T-helper 17 cell (primary cell): ENCODE data around the gene KLF7. TPM values are rescaled to one million over a fixed set of nuclear protein-coding genes. Genes with fewer than 3 reads are reported as not detected.
A peak's percentile ranks its signal among the peaks of the same experiment; 100 is the strongest.

Experiments
- ATAC-seq: fragments of 150-1000 bp; cut with Tn5 transposase; 2 replicates; pipeline ENCODE4 v1.10.0; 2021; ENCODE audit warnings: mild to moderate bottlenecking, moderate library complexity
- DNase-seq, 3 donors: peaks; one replicate each; pipeline versions ENCODE4 v3.0.0 to v3.0.0-alpha.2; 2020 to 2021
- H3K9me3 ChIP-seq: one replicate; pipeline ENCODE4 v1.7.0; 2013; ENCODE audit warnings: low read length, mild to moderate bottlenecking; ENCODE audit not compliant: control insufficient read depth, poor library complexity, severe bottlenecking
- H3K27ac Mint-ChIP-seq: one replicate; pipeline ENCODE4 v1.8.0; 2022; ENCODE audit warnings: mild to moderate bottlenecking, moderate library complexity, mixed read lengths
- H3K27me3 Mint-ChIP-seq: one replicate; pipeline ENCODE4 v1.8.0; 2022; ENCODE audit warnings: mixed read lengths
- H3K36me3 Mint-ChIP-seq: one replicate; pipeline ENCODE4 v1.8.0; 2022; ENCODE audit warnings: low read depth, mixed read lengths
- H3K4me1 Mint-ChIP-seq: one replicate; pipeline ENCODE4 v1.8.0; 2022; ENCODE audit warnings: mild to moderate bottlenecking, mixed read lengths
- H3K4me3 Mint-ChIP-seq: one replicate; pipeline ENCODE4 v1.8.0; 2022; ENCODE audit warnings: mild to moderate bottlenecking, moderate library complexity, mixed read lengths
- total RNA-seq, 4 donors: library from RNA in 2 of 4; stranded (reverse) in 2 of 4; gene quantifications; one replicate each; pipeline ENCODE4 v1.2.3 and lab custom pipeline; 2022 to 2026

The KLF7 gene
- total RNA-seq, 2 donors from 2014 or later = 38.1 to 53.3 TPM

DNA sequence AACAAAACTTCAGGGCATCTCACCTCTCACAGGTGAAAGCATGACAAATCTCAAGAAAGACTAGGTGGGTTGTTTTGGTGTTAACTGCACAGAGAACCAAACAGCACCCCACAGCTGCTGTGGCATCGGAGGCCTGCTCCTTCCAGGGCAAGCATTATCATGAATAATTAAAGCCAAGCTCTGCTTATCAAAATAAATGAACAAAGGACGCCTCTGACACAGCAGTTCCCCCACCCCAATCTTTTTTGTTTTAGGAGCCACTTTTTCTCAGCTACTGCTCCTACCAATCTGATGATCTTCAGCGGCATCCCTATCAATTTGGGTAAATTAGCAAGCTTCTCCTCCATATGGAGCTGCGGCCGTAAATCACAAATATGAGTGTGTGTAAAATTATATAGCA lies 58.6 kb downstream of the KLF7 start:
- DNase-seq (no peak), ATAC-seq (no peak)
- H3K9me3 ChIP-seq = no peaks in the 10 kb centered on the region
- H3K4me1 Mint-ChIP-seq = peaks cover 4% of the 10 kb centered on the region
- no peak overlapping the region for H3K27ac Mint-ChIP-seq
- peaks cover 2% of the 10 kb centered on the region for H3K36me3 Mint-ChIP-seq
- H3K27me3 Mint-ChIP-seq = no peaks in the 10 kb centered on the region
- H3K4me3 Mint-ChIP-seq = no peak overlapping the region

DNA sequence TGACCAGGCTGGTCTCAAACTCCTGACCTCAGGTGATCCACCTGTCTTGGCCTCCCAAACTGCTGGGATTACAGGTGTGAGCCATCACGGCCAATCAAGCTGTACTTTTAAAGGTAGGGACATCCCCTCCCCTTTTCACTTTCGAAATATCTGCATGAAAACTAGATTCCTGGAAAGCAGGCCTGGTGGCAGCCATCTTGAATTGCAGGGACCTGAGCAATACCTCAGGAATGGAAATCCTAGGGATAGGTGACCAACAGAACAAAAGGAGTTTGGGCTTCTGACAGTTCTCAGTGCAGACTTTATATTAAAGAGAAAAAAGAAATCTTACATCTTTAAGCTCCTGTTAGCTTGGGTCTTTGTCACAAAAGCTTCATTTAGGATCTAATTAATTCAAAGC lies 62.6 kb downstream of the KLF7 start:
- Mint-ChIP-seq H3K4me1 (peaks cover 13% of the 10 kb centered on the region), H3K27me3 (no peaks in the 10 kb centered on the region)

DNA sequence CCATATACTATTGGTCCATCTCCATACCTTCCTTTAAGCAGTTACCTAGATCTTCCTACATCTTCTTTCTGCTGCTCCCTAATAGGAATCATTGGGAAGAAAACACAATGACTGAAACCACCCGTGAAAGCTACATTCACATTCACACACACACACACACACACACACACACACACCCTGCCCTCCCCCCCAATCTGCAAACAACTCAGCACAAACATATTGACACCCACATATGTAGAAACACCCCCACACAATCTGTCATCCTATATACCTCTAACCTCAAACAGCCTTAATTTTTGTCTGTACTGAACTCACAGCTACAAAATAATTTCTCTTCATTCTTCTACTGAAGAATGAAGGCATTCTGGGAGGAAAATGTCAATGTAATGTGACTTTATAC lies 63.8 kb downstream of the KLF7 start:
- Mint-ChIP-seq H3K27ac (no peak overlapping the region), H3K36me3 (no peaks in the 10 kb centered on the region), H3K27me3 (no peaks in the 10 kb centered on the region), H3K4me1 (peaks cover 13% of the 10 kb centered on the region), H3K4me3 (no peak overlapping the region)
- H3K9me3 ChIP-seq = no peaks in the 10 kb centered on the region
- ATAC-seq (no peak), DNase-seq (no peak)

More for the DNA sequence above, 62.6 kb downstream of the KLF7 start:
- peaks cover 2% of the 10 kb centered on the region for H3K36me3 Mint-ChIP-seq
- H3K27ac Mint-ChIP-seq = no peak overlapping the region
- H3K4me3 Mint-ChIP-seq = no peak overlapping the region
- no peak for DNase-seq
- no peak for ATAC-seq
- no peaks in the 10 kb centered on the region for H3K9me3 ChIP-seq

DNA sequence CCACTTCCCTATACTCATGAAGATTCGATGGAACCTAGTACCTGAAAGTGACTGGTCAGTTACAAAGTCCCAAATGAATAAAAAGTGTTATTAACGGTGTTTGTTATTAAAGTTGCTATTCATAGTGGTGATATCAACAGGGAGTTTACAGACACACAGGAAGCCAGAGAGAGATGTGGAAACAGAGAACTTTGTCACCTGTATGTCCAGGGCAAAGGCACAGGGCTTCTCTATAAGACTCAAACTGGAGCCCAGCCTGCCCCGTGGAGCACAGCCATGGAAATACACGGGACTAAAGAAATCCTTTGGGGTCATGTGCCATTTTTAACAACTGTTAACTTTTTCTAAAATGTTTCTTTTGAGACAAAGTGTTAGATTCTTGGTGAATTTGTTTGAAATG lies 68.5 kb downstream of the KLF7 start:
- H3K27ac Mint-ChIP-seq = no peak overlapping the region
- H3K9me3 ChIP-seq = no peaks in the 10 kb centered on the region
- H3K27me3 Mint-ChIP-seq = no peaks in the 10 kb centered on the region
- H3K4me3 Mint-ChIP-seq = no peak overlapping the region
- peaks cover 13% of the 10 kb centered on the region for H3K4me1 Mint-ChIP-seq
- DNase-seq = no peak
- no peak for ATAC-seq
- H3K36me3 Mint-ChIP-seq = peaks cover 2% of the 10 kb centered on the region

DNA sequence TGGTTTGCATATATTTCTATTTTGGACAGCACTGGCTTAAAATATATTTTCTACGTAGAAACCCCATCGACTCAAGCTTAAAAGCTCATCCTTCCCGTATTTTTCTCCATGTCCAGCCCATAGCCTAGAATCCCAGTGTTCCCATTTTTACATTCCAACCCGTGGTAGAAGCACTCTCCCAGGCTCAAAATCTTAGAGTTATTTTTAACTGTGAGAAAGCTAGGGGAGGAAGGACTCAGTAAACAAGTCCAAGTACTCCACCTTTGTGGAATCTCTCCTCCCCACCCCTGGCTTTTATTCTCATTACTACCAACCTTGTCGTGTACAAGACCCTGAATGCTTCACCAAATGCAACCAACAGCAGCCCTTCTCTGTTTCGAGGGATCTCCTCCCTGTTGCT lies 69.8 kb downstream of the KLF7 start:
- Mint-ChIP-seq H3K27ac (no peak overlapping the region), H3K4me1 (peaks cover 15% of the 10 kb centered on the region), H3K27me3 (no peaks in the 10 kb centered on the region), H3K36me3 (peaks cover 2% of the 10 kb centered on the region), H3K4me3 (no peak overlapping the region)
- no peaks in the 10 kb centered on the region for H3K9me3 ChIP-seq
- DNase-seq (no peak), ATAC-seq (no peak)

DNA sequence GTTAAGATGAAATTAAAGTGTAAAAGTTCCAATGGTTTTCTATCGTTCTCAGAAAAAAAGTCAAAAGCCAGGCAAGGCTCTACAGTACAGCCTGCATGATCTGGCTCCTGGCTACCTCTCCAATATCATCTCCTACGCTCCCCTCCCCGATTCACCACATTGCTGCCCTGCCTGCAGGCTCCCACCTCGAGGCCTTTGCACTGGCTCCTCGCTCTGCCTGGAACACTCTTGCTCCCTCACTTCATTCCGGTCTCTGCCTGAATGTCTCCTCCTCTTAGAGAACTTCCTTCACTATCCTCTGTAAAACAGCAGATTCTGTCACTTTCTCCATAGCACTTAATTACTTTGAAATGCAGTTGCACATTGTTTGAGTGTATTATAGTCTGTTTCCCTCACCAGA lies 72.5 kb downstream of the KLF7 start:
- H3K4me1 Mint-ChIP-seq = peaks cover 17% of the 10 kb centered on the region
- no peaks in the 10 kb centered on the region for H3K9me3 ChIP-seq
- H3K36me3 Mint-ChIP-seq = peaks cover 2% of the 10 kb centered on the region
- H3K4me3 Mint-ChIP-seq = no peak overlapping the region
- DNase-seq (no peak), ATAC-seq (no peak)
- H3K27ac Mint-ChIP-seq = no peak overlapping the region
- H3K27me3 Mint-ChIP-seq = no peaks in the 10 kb centered on the region

DNA sequence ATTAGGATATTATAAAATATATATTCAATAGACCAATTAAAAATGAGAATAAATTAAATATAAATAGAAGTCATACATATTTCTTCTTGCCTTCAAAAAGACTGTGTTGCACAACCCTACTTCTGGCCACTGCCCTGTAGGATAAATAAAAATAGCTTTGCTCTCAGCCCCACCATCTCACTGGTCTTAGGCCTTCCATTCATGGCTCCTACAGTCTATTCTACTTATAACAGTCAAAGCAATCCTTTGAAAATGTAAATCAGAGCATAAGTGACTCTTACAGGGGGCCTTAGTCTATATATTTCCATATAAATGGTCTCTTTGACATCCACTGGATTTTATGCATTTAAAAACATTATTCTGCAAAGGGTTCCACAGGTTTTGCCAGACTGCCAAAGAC lies 72.9 kb downstream of the KLF7 start:
- Mint-ChIP-seq H3K4me1 (peaks cover 18% of the 10 kb centered on the region), H3K27me3 (no peaks in the 10 kb centered on the region), H3K4me3 (no peak overlapping the region), H3K36me3 (peaks cover 2% of the 10 kb centered on the region), H3K27ac (no peak overlapping the region)
- DNase-seq (no peak), ATAC-seq (no peak)
- H3K9me3 ChIP-seq = no peaks in the 10 kb centered on the region

DNA sequence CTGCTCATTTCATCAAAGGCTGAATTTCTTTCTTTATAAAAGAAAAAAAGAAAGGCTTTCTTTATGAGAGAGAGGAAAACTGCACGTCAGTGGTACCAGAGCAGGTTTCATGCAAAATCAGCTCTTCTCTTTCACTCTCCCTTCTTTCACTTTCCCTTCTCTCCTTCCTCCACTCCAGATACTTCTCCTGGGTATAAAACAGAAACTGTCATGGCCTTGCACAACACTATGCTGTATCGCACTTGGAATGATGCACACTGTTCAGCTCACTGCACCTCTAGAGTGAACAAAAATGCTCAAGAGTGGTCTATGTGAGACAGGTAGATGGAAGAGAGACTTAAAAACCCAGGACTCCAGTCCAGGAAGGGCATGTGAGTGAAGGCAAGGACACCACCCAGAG lies 73.8 kb downstream of the KLF7 start:
- H3K4me3 Mint-ChIP-seq = no peak overlapping the region
- no peaks in the 10 kb centered on the region for H3K9me3 ChIP-seq
- DNase-seq (no peak), ATAC-seq (no peak)
- H3K4me1 Mint-ChIP-seq = peaks cover 20% of the 10 kb centered on the region
- H3K36me3 Mint-ChIP-seq = peaks cover 3% of the 10 kb centered on the region
- no peaks in the 10 kb centered on the region for H3K27me3 Mint-ChIP-seq
- H3K27ac Mint-ChIP-seq = no peak overlapping the region

DNA sequence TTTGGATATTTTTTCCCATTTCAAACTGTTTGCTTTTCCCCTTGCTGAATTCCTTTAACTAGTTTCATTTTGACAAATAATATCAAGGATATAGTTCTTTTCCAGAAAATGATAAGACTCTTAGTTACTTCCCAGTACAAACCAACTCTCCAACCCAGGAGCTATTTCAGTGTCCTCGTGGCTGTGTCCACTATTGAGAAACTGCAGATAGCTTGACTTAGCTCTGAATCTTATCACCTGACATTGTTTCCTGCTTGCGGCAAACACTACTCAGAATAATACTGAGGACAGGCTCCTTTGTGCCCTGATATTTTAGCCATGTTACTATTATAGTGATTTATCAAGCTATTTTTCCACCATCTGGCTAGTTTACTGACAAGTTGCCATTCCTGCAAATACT lies 74.6 kb downstream of the KLF7 start:
- DNase-seq (no peak), ATAC-seq (no peak)
- no peaks in the 10 kb centered on the region for H3K9me3 ChIP-seq
- Mint-ChIP-seq H3K36me3 (peaks cover 6% of the 10 kb centered on the region), H3K27ac (peak overlapping the region; percentile 6), H3K27me3 (no peaks in the 10 kb centered on the region), H3K4me3 (no peak overlapping the region), H3K4me1 (peaks cover 22% of the 10 kb centered on the region)

DNA sequence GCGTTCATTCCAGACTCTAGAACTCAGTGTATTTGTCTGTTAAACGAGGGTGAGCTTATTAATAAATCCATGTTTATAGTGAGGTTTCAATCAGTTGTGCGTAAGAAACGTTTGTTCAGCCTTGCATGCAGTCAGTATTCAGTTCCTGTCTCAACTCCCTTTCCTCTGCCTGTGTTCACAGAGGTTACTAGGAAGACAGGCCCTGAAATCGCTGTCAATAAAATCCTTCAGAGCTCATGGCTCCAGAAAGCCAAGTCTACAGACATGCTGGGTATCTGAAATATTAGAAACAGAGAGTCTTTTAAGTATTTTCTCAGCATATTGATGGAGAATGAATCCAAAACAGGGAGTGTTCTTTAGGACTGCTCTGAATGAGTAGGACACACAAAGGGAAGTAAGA lies 75.4 kb downstream of the KLF7 start:
- no peak for DNase-seq
- peak overlapping the region; percentile 63 for H3K27ac Mint-ChIP-seq
- peaks cover 6% of the 10 kb centered on the region for H3K36me3 Mint-ChIP-seq
- H3K9me3 ChIP-seq = no peaks in the 10 kb centered on the region
- H3K4me1 Mint-ChIP-seq = peaks cover 22% of the 10 kb centered on the region
- no peak overlapping the region for H3K4me3 Mint-ChIP-seq
- ATAC-seq = no peak
- H3K27me3 Mint-ChIP-seq = no peaks in the 10 kb centered on the region

DNA sequence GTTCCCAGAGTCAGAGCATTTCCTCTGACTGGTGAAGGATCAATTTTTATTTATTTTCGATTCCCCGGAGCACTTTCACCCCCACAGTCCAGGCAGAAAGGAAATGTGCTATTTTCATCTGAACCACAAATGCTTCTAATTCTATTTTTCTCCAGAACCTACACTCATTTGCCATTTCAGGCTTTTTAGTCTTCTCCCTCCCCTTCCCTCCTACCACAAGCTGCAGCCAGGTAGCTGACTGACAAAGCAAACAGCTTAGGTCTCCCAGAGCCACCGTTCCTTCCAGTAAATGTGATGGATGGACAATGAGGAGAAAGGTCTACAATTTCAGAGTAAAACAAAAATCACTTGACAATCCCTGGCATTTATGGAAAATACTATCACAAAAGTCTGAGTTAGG lies 76.9 kb downstream of the KLF7 start:
- no peak for DNase-seq
- H3K27ac Mint-ChIP-seq = peak overlapping the region; percentile 63
- H3K4me1 Mint-ChIP-seq = peaks cover 22% of the 10 kb centered on the region
- no peaks in the 10 kb centered on the region for H3K9me3 ChIP-seq
- H3K4me3 Mint-ChIP-seq = no peak overlapping the region
- no peaks in the 10 kb centered on the region for H3K27me3 Mint-ChIP-seq
- ATAC-seq = no peak
- peaks cover 6% of the 10 kb centered on the region for H3K36me3 Mint-ChIP-seq

DNA sequence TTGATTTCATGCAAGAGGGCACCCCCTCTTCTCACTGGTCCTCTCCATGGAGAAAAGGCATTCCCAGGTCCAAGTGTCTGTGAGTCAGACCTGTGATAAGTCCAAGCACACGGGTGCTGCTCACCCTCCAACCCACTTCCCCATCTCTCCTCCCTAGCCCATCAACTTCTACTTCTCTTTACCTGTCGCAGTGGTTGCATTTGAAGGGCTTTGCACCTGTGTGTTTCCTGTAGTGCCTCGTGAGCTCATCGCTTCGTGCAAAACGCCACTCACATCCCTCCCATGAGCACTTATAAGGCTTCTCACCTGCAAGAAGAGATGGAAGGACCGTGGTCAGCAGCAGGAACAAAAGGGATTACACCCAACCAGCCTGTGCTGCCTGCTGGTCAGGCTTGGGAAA lies 77.5 kb downstream of the KLF7 start:
- DNase-seq = no peak
- no peaks in the 10 kb centered on the region for H3K27me3 Mint-ChIP-seq
- peaks cover 22% of the 10 kb centered on the region for H3K4me1 Mint-ChIP-seq
- no peak for ATAC-seq
- peak overlapping the region; percentile 63 for H3K27ac Mint-ChIP-seq
- H3K9me3 ChIP-seq = no peaks in the 10 kb centered on the region
- no peak overlapping the region for H3K4me3 Mint-ChIP-seq
- peaks cover 5% of the 10 kb centered on the region for H3K36me3 Mint-ChIP-seq

DNA sequence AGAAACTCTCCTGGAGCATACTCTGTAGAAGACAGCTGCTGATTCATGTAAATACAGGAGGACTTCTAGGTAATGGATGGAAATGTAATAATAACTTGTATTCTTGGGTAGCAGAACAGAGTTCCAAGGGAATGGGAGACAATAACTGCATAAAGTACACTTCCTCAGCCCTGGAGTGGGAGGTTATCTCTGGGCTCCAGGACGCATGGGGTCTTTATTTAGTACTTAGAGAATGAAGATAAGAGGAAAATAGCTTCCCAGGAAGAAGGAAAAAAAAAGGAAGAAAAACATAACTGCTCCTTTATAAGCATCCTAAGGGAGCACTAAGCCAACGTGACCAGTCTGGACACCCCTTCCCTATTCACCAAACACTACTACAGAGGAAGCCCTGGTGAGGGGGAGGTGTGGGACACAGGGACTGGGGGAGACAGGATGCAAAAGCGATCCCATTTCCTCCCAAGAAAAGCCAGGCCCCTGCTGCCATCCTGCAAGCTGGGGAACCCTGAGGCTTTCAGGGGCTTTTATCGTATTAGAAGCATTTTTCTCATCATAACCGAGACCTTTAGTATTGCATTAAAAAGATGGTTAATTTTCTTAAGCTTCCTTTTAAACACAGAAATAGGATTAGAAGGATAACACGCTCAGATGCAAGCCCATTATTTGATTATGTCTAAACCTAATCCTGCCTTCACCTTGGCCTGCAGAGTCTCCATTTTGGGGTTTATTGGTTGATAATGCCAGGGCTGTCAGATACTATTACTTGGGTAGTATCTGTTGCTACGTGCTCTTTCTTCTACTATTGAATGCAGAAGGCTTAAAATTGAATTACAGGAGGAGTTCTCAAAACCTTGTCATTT lies 78.5 kb downstream of the KLF7 start:
- peaks cover 24% of the 10 kb centered on the region for H3K4me1 Mint-ChIP-seq
- peak overlapping the region; percentile 63 for H3K27ac Mint-ChIP-seq
- H3K27me3 Mint-ChIP-seq = no peaks in the 10 kb centered on the region
- ATAC-seq (no peak), DNase-seq (no peak)
- H3K4me3 Mint-ChIP-seq = no peak overlapping the region
- peaks cover 6% of the 10 kb centered on the region for H3K36me3 Mint-ChIP-seq
- no peaks in the 10 kb centered on the region for H3K9me3 ChIP-seq

DNA sequence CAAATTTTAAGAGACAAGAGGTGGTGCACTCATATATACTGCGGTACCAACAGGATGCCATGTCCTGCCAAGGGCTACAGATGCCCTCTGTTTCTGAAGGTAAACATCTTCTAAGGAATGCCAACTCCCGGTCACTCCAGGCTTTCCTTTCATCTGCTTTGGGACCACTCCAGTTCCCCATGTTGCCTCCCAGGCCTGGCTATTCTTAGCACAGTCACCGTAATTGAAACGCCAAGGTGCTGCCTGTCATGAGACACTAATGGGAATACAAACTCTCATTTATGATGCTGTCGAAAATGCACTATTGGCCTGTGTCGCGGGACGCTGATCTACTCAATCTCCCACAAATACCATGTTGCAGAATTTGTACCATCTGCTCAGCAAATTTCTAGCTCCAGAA lies 79.6 kb downstream of the KLF7 start:
- no peak for DNase-seq
- Mint-ChIP-seq H3K36me3 (peaks cover 8% of the 10 kb centered on the region), H3K4me3 (no peak overlapping the region), H3K27ac (no peak overlapping the region), H3K4me1 (peaks cover 19% of the 10 kb centered on the region), H3K27me3 (no peaks in the 10 kb centered on the region)
- ATAC-seq = no peak
- H3K9me3 ChIP-seq = no peaks in the 10 kb centered on the region
